Nephron (organoid): Measurements from ENCODE around the gene CNTNAP2.

Experiments
- H3K27ac Mint-ChIP-seq, 3 experiments: 2 replicates each; pipeline ENCODE4 v1.8.0; 2020; ENCODE audit warnings: mixed read lengths in 3 of 3, mild to moderate bottlenecking in 2 of 3, moderate library complexity in 1 of 3
- H3K27me3 Mint-ChIP-seq: 2 replicates; pipeline ENCODE4 v1.8.0; 2021; ENCODE audit warnings: low read depth, mild to moderate bottlenecking, moderate library complexity, mixed read lengths
- H3K36me3 Mint-ChIP-seq: 2 replicates; pipeline ENCODE4 v1.8.0; 2020; ENCODE audit warnings: low read depth, mixed read lengths
- H3K4me1 Mint-ChIP-seq: 2 replicates; pipeline ENCODE4 v1.8.0; 2020; ENCODE audit warnings: mixed read lengths
- H3K4me3 Mint-ChIP-seq, 3 experiments: 2 replicates each; pipeline ENCODE4 v1.8.0; 2020; ENCODE audit warnings: mild to moderate bottlenecking in 3 of 3, mixed read lengths in 3 of 3, moderate library complexity in 2 of 3
- H3K9me3 Mint-ChIP-seq: 2 replicates; pipeline ENCODE4 v1.8.0; 2020; ENCODE audit warnings: mixed read lengths
- CTCF ChIP-seq, 3 experiments: fragments of 200-600 bp; sonication (generic); IDR thresholded peaks; one replicate each; pipeline ENCODE4 v1.5.0; 2021; ENCODE audit warnings: antibody characterized with exemption in 3 of 3; ENCODE audit not compliant: unreplicated experiment in 3 of 3

The CNTNAP2 gene

GRCh38 chr7:146858690-146859089 lies 742.1 kb downstream of the CNTNAP2 start:
- TF ChIP-seq CTCF (IDR thresholded peaks at IDR 0.05; ENCODE audit: unreplicated experiment in 3 of 3), result no peak
- no peak overlapping the region for H3K27ac Mint-ChIP-seq
- H3K4me1 Mint-ChIP-seq, result peaks cover 9% of the 10 kb centered on the region
- H3K27me3 Mint-ChIP-seq, result no peaks in the 10 kb centered on the region
- no peaks in the 10 kb centered on the region for H3K9me3 Mint-ChIP-seq
- H3K36me3 Mint-ChIP-seq, result no peaks in the 10 kb centered on the region
- H3K4me3 Mint-ChIP-seq, result no peak overlapping the region

GRCh38 chr7:146861701-146862100 lies 745.1 kb downstream of the CNTNAP2 start:
- H3K36me3 Mint-ChIP-seq, result no peaks in the 10 kb centered on the region
- no peaks in the 10 kb centered on the region for H3K9me3 Mint-ChIP-seq
- H3K27me3 Mint-ChIP-seq, result no peaks in the 10 kb centered on the region
- H3K27ac Mint-ChIP-seq, result no peak overlapping the region
- TF ChIP-seq CTCF (IDR thresholded peaks at IDR 0.05; ENCODE audit: unreplicated experiment in 3 of 3), result no peak
- peaks cover 9% of the 10 kb centered on the region for H3K4me1 Mint-ChIP-seq
- no peak overlapping the region for H3K4me3 Mint-ChIP-seq

- Mint-ChIP-seq H3K27me3 (no peaks in the 10 kb centered on the region), H3K27ac (peak overlapping the region in 2 of 3 experiments; percentile 40 to 59), H3K4me1 (peaks cover 9% of the 10 kb centered on the region), H3K4me3 (no peak overlapping the region), H3K36me3 (no peaks in the 10 kb centered on the region), H3K9me3 (no peaks in the 10 kb centered on the region)
- no peak for TF ChIP-seq CTCF (IDR thresholded peaks at IDR 0.05; ENCODE audit: unreplicated experiment in 3 of 3)
Measured at GRCh38 chr7:146862415-146862814, 745.8 kb downstream of the CNTNAP2 start.

GRCh38 chr7:146864644-146865043 lies 748.0 kb downstream of the CNTNAP2 start:
- peaks cover 6% of the 10 kb centered on the region for H3K9me3 Mint-ChIP-seq
- H3K4me1 Mint-ChIP-seq, result peaks cover 9% of the 10 kb centered on the region
- H3K4me3 Mint-ChIP-seq, result no peak overlapping the region
- H3K27ac Mint-ChIP-seq, result no peak overlapping the region
- H3K27me3 Mint-ChIP-seq, result no peaks in the 10 kb centered on the region
- TF ChIP-seq CTCF (IDR thresholded peaks at IDR 0.05; ENCODE audit: unreplicated experiment in 3 of 3), result no peak
- no peaks in the 10 kb centered on the region for H3K36me3 Mint-ChIP-seq

- no peak overlapping the region for H3K27ac Mint-ChIP-seq
- H3K27me3 Mint-ChIP-seq, result no peaks in the 10 kb centered on the region
- no peak for TF ChIP-seq CTCF (IDR thresholded peaks at IDR 0.05; ENCODE audit: unreplicated experiment in 3 of 3)
- H3K4me3 Mint-ChIP-seq, result no peak overlapping the region
- peaks cover 9% of the 10 kb centered on the region for H3K4me1 Mint-ChIP-seq
- no peaks in the 10 kb centered on the region for H3K36me3 Mint-ChIP-seq
- H3K9me3 Mint-ChIP-seq, result peaks cover 6% of the 10 kb centered on the region
Measured at GRCh38 chr7:146865696-146866095, 749.1 kb downstream of the CNTNAP2 start.

GRCh38 chr7:146874722-146875121 lies 758.1 kb downstream of the CNTNAP2 start:
- peaks cover 17% of the 10 kb centered on the region for H3K4me1 Mint-ChIP-seq

More at GRCh38 chr7:146874722-146875121, 758.1 kb downstream of the CNTNAP2 start:
- Mint-ChIP-seq H3K36me3 (no peaks in the 10 kb centered on the region), H3K27me3 (no peaks in the 10 kb centered on the region), H3K27ac (peak overlapping the region in 1 of 3 experiments; percentile 69), H3K9me3 (no peaks in the 10 kb centered on the region), H3K4me3 (no peak overlapping the region)
- TF ChIP-seq CTCF (IDR thresholded peaks at IDR 0.05; ENCODE audit: unreplicated experiment in 3 of 3), result no peak
